Stimulated activated CD8-positive, alpha-beta memory T cell treated with anti-CD3 and anti-CD28 coated beads, Interleukin-7, amount 100 ng/mL, for 24 hours (primary cell): Measurements from ENCODE around the gene RPTOR.
"Not testable (repeated sequence)": the region's sequence is repeated elsewhere in the genome, so short reads cannot be mapped to it uniquely, and the experiment has no call there.

Experiments
- DNase-seq: peaks from one replicate; pipeline ENCODE4 v3.0.0-alpha.2; 2020; ENCODE audit warnings: low read depth

The RPTOR gene, protein sequence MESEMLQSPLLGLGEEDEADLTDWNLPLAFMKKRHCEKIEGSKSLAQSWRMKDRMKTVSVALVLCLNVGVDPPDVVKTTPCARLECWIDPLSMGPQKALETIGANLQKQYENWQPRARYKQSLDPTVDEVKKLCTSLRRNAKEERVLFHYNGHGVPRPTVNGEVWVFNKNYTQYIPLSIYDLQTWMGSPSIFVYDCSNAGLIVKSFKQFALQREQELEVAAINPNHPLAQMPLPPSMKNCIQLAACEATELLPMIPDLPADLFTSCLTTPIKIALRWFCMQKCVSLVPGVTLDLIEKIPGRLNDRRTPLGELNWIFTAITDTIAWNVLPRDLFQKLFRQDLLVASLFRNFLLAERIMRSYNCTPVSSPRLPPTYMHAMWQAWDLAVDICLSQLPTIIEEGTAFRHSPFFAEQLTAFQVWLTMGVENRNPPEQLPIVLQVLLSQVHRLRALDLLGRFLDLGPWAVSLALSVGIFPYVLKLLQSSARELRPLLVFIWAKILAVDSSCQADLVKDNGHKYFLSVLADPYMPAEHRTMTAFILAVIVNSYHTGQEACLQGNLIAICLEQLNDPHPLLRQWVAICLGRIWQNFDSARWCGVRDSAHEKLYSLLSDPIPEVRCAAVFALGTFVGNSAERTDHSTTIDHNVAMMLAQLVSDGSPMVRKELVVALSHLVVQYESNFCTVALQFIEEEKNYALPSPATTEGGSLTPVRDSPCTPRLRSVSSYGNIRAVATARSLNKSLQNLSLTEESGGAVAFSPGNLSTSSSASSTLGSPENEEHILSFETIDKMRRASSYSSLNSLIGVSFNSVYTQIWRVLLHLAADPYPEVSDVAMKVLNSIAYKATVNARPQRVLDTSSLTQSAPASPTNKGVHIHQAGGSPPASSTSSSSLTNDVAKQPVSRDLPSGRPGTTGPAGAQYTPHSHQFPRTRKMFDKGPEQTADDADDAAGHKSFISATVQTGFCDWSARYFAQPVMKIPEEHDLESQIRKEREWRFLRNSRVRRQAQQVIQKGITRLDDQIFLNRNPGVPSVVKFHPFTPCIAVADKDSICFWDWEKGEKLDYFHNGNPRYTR (N-terminal part only)

DNA sequence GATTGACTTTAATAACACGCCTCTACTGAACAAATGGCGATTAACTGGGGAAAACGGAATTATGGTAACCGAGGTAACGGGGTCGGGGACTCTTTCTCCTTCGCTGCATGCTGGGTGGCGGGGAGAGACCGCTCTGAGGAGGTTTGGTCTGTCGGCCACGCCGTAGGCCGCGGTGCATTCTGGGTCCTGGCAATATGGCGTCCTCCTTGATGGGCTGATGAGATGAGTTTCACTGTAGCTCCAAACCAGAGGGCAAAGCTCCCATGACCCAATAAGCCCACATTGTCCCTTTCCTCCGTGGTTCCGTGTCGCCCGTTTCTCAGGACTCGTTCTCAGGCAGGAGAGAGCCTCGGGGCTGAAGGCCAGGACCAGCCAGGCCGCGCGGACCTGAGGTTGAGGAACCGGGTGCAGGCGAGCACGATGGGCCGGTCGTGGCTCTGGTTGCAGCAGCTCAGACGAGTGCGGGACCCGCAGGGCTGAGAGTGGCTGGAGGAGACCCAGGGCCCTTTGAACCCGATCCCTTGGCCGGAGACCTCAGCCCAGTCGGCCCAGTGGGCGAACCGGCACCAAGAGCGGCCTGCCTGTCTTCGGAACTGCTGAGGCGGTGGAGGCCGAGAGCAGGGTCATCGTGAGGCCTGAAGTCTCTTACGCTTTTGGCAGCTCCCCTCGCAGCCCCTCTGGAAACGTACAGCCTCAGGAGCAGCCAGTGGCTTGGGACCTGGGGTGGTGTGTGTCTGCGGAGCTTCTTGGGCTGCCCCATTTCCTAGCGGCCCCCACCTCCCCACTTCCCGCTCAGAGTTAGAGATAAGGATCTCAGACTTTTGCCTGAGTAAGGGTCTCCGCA is at the start of gene RPTOR:
Gene RPTOR, plus strand, starts transcription at position 184 of the 844 bp plus-strand sequence. CDS start 792 bp downstream, outside the sequence.
- DNase-seq, result peak; percentile 80

DNA sequence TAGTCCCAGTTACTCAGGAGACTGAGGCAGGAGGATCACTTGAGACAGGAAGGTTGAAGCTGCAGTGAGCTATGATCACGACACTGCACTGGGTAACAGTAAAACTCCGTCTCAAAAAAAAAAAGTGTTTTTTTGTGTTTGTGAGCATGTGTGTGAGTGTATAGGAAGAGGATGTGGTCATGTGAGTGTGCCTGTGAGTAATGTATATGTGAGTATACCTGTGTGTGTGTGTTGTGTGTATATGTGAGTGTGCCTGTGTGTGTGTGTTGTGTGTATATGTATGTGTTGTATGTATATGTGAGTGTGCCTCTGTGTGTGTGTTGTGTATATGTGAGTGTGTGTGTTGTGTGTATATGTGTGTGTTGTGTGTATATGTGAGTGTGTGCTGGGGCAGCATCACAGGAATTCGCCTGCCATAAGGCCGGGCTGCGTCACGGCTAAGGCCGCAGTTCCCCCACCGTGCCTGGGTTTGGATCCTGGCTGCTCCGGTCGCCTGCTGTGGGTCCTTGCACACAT is 46.9 kb upstream of the RPTOR start:
- no peak for DNase-seq

DNA sequence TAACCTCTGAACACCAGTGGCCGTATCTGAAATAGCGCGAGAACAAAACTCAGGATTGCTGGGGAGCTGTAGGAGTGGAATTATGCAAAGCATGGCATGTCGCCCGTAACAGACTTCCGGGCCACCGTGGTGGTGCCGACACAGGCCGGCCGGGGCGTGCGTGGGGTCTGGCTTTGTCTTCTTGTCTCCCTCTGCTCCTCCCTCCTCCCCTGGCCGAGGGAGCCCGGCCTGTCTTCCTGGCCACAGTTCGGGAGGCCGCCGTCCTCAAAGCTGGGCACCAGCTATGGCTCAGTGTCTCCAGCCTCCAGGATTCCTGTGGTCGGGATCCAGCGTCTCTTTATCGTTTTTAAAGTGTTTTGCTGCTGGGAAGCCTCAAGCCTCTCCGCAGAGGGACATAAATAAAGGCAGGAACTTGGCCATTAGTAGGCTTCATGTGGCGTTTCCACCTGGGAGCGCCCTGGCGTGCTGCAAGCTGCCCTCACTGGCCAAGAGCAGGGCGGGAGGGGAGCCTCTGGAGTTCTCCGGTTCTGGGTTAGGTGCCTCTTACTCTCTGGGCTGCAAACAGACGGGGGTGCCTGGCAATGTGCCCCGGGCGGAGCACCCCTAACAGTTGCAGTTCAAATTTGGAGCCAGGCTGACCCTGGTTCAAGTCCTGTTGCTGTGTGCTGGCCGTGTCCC is 46.3 kb upstream of the RPTOR start:
- no peak for DNase-seq

DNA sequence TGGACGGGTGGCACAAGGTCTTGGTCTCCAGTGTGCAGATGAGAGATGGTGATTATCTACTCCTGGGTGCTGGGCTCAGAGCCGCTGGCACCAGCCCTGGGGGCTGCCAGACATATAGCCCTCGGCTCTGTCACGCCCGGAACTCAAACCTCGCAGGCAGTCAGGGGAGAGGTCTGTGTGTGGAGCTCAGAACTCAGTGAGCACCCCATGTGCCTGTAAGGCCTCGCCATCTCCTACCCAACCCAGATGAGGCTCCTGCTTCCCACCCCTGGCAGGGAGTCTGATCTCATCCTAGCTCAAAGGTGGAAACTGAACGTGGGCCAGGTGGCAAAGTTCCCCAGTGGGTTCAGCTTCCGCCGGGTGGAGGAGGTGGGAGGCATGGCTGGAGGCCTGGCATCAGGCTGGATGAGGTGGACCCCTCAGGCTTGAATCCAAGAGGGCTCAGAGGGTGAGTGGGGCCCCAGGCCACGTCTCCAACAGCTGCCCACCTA is 45.7 kb upstream of the RPTOR start:
- no peak for DNase-seq

DNA sequence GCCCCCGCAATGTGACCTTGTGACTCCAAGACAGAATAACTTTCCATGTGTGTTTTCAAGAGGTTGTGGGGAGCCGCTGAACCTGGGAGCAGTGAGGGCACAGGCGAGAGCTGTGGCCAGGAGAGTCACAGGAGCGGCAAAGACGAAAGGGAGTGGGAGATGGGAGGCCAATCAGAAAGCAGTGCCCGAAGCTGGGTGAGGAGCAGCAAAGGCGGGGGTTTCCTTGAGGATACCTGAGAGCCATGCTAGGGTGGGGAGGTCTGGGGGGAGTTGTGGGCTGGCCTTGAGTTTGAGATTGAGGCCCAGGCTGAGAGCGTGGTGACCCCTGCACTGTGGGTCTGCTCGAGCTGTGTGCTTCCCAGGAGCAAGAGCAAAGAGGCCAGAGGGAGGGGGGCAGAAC is 45.1 kb upstream of the RPTOR start:
- no peak for DNase-seq

DNA sequence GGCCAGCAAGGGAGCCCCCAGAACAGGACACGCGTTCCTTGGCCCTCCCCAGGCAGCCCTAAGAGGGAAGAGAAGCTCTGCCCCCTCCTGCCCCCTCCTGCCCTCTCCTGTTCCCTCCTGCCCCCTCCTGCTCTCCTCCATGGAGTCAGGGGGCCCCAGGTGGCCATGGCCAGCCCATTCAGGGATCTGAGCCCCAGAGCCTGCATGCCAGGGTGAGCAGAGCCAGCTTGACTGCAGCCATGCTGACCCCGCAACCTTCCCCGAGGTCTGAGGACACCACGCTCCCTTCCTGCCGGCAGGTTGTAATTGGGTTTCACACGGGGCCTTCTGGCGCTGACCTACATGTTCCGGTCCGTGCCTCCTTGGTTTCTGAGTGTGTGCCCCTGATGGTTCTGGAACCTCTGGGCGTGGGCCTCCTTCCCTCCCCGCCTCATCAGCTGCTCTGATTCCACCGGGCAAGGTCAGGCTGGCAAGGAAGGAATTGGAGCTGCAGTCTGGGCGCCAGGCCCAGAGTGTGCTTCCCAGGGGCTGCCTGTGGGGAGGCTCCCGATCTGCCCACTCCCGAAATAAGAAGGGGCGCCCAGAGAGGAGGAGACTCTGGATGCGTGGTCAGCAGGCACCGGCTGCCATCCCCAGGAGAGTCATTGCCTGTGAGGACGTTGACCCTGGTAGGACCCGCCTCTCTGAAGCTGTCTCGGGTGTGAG is 44.5 kb upstream of the RPTOR start:
- DNase-seq, result no peak

DNA sequence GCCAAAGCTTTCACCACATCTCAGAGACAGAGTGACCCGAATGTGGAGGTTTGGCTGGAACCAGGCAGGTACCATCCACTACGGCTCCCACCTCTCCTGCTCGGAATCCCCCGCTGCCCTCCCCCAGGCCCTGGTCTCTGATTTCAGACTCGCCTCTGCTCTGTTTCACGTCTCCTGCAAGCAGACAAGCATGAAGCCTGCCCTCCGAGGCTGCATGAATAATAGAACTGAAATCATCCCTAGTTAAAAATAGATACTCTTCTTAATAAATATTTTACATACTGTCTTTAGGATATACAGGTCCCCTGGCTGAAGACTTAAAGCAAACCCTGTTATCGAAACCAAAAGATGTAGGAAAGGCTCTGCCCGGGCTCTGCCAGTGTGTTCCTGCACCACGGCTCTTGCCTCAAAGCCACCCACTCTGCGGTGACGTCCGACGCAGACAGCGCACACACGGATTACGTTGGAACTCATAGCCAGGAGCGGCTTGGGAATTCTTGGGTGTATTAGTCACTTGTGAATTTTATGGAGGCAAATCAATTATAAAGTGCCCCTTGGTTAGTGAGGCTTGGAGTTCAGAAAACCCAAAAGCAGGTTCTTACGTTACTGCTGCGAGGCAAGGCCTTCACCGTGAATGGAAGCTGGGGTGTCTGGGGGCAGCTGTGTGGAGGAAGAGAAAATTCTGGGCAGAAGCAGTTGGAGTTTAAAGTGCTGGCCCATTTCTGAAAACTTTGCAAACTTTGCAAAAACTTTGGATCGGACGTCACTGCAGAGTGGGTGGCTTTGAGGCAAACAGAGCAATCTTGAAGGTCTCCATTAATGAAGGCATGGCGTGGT is 42.7 kb upstream of the RPTOR start:
- DNase-seq, result no peak

DNA sequence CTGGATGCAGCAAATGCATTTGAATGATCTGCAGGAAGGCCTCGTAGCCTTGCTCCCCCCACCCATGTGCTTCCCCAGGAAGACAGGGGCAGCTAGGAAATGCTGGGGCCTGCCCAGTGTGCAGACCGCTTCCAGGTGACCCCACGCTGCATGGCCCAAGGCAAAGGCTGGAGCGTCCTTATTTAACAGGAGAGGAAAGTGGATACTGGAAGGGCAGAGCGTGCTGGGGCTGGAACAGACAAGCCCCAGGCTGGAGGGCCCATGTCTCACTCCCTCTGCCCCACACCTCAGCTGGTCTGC is 42.1 kb upstream of the RPTOR start:
- no peak for DNase-seq

DNA sequence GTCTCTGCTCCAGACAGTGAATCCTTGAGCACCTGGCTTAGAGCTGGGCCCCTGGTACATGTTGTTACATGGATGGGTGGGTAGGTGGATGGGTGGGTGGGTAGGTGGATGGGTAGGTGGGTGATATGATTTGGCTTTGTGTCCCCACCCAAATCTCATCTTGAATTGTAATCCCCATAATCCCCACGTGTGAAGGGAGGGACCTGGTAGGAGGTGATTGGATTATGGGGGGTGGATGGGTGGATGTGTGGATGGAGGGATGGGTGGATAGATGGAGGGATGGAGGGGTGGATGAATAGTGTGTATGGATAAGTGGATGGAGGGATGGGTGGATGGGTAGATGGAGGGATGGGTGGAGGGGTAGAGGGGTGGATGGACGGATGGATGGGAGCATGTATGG is 41.6 kb upstream of the RPTOR start:
- no peak for DNase-seq

DNA sequence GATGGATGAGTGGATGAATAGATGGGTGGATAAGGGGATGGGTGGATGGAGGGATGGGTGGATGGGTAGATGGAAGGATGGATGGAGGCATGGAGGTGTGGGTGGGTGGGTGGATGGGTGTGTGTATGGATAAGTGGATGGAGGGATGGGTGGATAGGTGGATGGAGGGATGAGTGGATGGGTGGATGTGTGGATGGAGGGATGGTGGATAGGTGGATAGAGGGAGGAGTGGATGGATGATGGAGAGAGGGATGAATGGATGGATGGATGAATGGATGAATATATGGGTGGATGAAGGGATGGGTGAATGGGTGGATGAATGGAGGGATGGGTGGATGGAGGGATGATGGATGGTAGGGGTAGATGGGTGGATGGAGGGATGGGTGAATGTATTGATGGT is 40.7 kb upstream of the RPTOR start:
- DNase-seq, result no peak

DNA sequence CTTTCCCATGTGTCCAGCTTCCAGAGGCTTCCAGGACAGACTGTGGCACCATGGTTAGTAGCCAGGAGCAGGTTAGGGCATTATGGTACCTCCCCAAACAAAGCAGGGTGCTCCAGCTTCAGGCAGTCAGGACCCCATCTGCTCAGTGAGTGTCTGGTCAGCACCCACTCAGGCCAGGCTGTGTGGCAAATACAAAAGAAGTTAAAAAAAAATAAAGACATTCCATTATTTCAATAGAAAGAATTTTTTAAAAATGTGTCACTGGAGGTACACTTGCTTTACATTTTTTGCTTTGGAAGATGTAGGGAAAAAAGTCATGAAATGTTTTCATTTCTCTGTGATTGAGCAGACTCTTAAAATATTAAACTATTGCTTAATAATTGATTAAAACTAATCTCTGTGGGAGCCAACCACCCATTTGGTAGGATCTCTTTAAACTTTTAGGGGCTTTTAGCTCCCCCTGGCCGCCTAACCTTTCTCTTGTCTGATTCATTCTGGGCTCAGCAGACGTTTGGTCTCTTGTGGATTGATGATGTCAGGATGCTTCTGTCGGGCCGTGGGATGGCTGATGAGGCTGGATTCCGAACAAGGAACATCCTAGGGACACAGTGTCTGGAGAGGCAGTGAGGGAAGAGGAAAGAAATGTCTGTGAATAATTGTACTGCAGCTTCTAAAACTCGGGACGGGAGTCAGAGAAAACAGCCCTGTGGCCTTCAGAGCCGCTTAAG is 39.8 kb upstream of the RPTOR start:
- DNase-seq, result no peak

DNA sequence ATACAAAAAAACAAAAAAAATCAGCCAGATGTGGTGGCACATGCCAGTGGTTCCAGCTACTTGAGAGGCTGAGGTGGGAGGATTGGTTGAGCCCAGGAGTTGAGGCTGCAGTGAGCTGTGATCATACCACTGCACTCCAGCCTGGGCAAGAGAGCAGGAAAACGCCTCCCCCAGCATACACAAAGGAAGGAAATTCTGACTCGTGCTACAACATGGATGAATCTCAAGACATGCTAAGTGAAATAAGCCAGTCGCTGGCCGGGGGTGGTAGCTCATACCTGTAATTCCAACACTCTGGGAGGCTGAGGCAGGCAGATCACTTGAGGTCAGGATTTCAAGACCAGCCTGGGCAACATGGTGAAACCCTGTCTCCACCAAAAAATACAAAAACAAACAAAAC is 37.5 kb upstream of the RPTOR start:
- not testable (repeated sequence) for DNase-seq

DNA sequence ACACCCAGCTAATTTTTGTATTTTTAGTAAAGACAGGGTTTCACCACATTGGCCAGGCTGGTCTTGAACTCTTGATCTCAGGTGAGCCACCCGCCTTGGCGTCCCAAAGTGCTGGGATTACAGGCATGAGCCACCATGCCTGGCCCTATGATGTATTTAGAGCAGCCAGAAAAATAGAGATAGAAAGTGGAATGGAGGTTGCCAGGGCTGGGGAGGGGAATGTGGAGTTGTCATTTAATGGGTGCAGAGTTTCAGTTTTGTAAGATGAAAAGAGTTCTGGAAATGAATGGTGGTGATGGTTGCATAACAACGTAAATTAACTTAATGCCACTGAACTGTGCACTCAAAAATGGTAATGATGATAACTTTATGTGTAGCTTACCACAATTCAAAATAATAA is 36.7 kb upstream of the RPTOR start:
- no peak for DNase-seq

DNA sequence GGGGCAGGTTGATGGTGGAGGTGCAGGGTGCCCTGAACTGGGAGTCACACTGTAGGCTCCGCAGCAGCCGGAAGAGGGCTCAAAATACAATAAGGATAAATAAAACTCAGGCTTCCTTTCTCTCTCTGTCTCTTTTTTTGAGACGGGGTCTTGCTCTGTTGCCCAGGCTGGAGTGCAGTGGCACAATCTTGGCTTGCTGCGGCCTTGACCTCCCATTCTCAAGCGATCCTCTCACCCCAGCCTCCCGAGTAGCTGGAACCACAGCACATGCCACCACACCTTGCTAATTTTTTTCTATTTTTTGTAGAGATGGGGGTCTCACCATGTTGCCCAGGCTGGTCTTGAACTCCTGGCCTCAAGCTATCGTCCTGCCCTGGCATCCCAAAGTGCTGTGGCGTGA is 35.3 kb upstream of the RPTOR start:
- no peak for DNase-seq

DNA sequence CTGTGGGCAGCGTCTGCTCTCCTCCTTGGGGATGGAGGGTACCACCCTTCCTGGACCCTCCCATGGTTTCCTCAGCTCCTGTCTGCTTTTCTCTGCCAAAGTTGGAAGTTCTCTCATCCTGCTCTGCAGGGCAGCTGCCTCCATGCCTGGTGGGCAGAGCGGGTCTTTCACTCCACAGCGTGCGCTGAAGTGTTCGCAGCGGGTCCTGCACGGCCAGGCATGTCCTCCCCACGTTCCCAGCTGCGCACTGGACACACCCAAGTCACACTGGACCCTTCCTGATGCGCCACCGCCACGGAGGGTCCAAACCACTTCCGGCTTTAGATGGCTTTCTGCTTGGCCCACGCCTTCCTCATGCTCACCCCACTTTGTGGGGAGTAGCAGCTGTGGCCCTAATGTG is 34.5 kb upstream of the RPTOR start:
- DNase-seq, result no peak

DNA sequence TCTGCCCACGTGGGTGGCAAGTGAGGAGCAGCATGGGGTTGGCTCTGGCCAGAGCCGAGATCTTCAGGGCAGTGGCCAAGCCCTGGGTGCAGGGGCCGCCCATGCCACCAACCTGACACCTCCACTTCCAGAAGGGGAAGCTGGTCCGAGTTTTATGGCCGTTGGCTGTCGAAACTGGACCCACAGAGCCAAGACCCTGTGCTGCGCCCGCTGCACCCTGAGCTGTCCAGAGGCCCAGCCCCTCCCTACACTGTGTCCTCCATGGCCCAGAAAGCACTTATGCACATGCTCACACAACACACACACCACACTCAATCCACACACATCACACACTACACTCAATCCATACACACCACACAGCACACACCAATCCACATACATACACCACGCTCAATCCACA is 33.9 kb upstream of the RPTOR start:
- no peak for DNase-seq

DNA sequence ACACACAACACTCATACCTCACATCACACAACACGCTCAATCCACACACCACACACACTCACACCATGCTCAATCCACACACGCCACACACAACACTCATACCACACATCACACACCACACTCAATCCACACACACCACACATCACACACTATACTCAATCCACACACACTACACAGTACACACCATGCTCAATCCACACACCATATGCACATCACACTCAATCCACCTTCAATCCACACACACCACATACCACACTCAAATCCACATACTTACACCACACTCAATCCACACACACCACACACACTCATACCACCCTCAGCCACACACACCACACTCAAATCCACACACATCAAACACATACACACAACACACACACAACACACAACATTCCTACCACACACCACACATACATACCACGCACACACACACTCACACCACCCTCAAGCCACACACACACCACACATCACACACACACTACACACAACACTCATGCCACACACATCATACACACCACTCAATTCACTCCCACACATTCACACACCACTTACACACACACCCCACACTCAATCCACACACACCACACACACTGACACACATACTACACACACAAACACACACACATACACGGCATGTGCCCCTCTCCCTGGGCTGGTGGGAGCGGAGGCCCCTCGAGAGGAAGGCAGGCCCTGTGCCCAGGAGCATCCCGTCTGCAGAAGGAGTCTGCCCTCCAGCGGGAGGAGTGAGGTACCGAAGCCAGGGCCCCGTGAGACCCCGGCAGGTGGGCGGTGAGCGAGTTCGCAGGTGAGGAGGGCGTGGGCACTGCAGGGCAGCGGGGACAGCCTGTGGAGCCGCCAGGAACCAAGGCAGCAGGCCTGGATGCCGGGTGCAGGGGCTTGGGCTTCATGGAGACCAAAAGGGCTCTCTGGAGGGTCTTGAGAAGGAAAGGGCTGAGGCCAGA is 33.1 kb upstream of the RPTOR start:
- no peak for DNase-seq

DNA sequence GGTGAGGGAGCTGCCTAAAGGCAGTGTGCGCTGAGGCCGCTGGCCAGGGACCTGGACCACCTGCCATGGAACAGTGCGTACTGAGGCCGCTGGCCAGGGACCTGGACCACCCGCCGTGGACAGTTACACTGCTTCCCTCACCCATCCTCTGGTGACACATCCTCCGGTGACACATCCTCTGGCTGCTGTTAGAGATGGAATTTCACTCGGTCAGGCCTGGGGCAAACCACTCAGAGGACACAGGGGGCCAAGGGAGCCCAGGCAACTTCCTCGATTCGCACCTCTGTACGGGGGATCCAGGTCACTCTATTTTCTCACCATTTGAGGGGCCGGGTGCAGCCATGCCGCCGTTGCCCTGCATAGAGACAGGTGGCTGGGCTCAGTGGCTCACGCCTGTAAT is 32.4 kb upstream of the RPTOR start:
- no peak for DNase-seq
